HEK293T (cell line): ENCODE data around the gene GABRG3.

Experiments
- CTCF ChIA-PET: fragments of 350-600 bp; formaldehyde crosslinking; extraction: SDS; loops from one replicate; lab custom pipeline; 2021; ENCODE audit warnings: antibody characterized with exemption, inconsistent platforms; lab: Yijun Ruan, JAX
- POLR2A ChIA-PET: fragments of 350-600 bp; formaldehyde crosslinking; extraction: SDS; loops from one replicate; lab custom pipeline; 2020; ENCODE audit warnings: antibody characterized with exemption, inconsistent platforms; lab: Yijun Ruan, JAX
- DNase-seq: peaks from one replicate; pipeline ENCODE4 v3.0.0; 2012; ENCODE audit warnings: mixed read lengths; ENCODE audit errors: extremely low spot score
- ARNT ChIP-seq: fragments of 450-650 bp; IDR thresholded peaks from 2 replicates; pipeline ENCODE4 v1.6.1; 2017; ENCODE audit warnings: mild to moderate bottlenecking
- BHLHE40 ChIP-seq: fragments of 450-650 bp; IDR thresholded peaks from 2 replicates; pipeline ENCODE4 v1.6.1; 2016; ENCODE audit warnings: mild to moderate bottlenecking, moderate library complexity, borderline replicate concordance
- CTBP1 ChIP-seq: fragments of 450-650 bp; IDR thresholded peaks from 2 replicates; pipeline ENCODE4 v1.6.1; 2016; ENCODE audit warnings: borderline replicate concordance
- ELF4 ChIP-seq: fragments of 450-650 bp; IDR thresholded peaks from 2 replicates; pipeline ENCODE4 v1.6.1; 2017; ENCODE audit warnings: antibody characterized with exemption
- FOXA1 ChIP-seq: fragments of 450-650 bp; IDR thresholded peaks from 2 replicates; pipeline ENCODE4 v1.6.1; 2016; ENCODE audit warnings: mild to moderate bottlenecking
- FOXK2 ChIP-seq: fragments of 450-650 bp; IDR thresholded peaks from 2 replicates; pipeline ENCODE4 v1.6.1; 2016; ENCODE audit warnings: mild to moderate bottlenecking
- FOXM1 ChIP-seq: fragments of 450-650 bp; IDR thresholded peaks from 2 replicates; pipeline ENCODE4 v1.6.1; 2017; ENCODE audit warnings: mild to moderate bottlenecking, borderline replicate concordance
- HDGF ChIP-seq: fragments of 450-650 bp; IDR thresholded peaks from 2 replicates; pipeline ENCODE4 v1.6.1; 2017; ENCODE audit warnings: antibody characterized with exemption, borderline replicate concordance
- L3MBTL2 ChIP-seq: fragments of 450-650 bp; conservative IDR thresholded peaks from 2 replicates; pipeline ENCODE4 v1.6.1; 2016; ENCODE audit warnings: mild to moderate bottlenecking
- LEF1 ChIP-seq: fragments of 450-650 bp; IDR thresholded peaks from 2 replicates; pipeline ENCODE4 v1.6.1; 2017; ENCODE audit warnings: mild to moderate bottlenecking, borderline replicate concordance
- NFRKB ChIP-seq: fragments of 450-650 bp; IDR thresholded peaks from 2 replicates; pipeline ENCODE4 v1.6.1; 2016; ENCODE audit warnings: mild to moderate bottlenecking, moderate library complexity
- PKNOX1 ChIP-seq: fragments of 450-650 bp; IDR thresholded peaks from 2 replicates; pipeline ENCODE4 v1.6.1; 2016
- SP1 ChIP-seq: fragments of 450-650 bp; IDR thresholded peaks from 2 replicates; pipeline ENCODE4 v1.6.1; 2017
- SUZ12 ChIP-seq: fragments of 450-650 bp; IDR thresholded peaks from 2 replicates; pipeline ENCODE4 v1.6.1; 2016; ENCODE audit warnings: mild to moderate bottlenecking
- TARDBP ChIP-seq: fragments of 450-650 bp; IDR thresholded peaks from 2 replicates; pipeline ENCODE4 v1.6.1; 2016
- ZNF384 ChIP-seq: fragments of 450-650 bp; IDR thresholded peaks from 2 replicates; pipeline ENCODE4 v1.6.1; 2016

GABRG3 gene

GRCh38 chr15:27490867-27491595 is 520.0 kb downstream of the GABRG3 start:
- no peak for TF ChIP-seq TARDBP
- TF ChIP-seq ZNF384: no peak
- no peak for TF ChIP-seq ELF4
- no peak for TF ChIP-seq HDGF
- TF ChIP-seq LEF1: no peak
- POLR2A ChIA-PET: no interaction called here
- DNase-seq: no peak
- CTCF ChIA-PET: no interaction called here

GRCh38 chr15:27491666-27492621 is 521.0 kb downstream of the GABRG3 start:
- CTCF ChIA-PET: no interaction called here
- POLR2A ChIA-PET: no interaction called here
- no peak for DNase-seq
- TF ChIP-seq LEF1: no peak
- no peak for TF ChIP-seq SUZ12
- no peak for TF ChIP-seq FOXK2
- no peak for TF ChIP-seq HDGF
- no peak for TF ChIP-seq ELF4
- no peak for TF ChIP-seq BHLHE40
- TF ChIP-seq NFRKB: no peak
- no peak for TF ChIP-seq CTBP1
- no peak for TF ChIP-seq FOXA1

GRCh38 chr15:27495963-27496459 is 525.0 kb downstream of the GABRG3 start:
- TF ChIP-seq HDGF (no peak), FOXK2 (no peak), ARNT (no peak), FOXA1 (no peak), CTBP1 (no peak), FOXM1 (no peak), SUZ12 (no peak), PKNOX1 (no peak), TARDBP (no peak), ELF4 (no peak), BHLHE40 (no peak), ZNF384 (no peak), L3MBTL2 (no peak), NFRKB (no peak), SP1 (no peak), LEF1 (no peak)
- ChIA-PET POLR2A (no interaction called here), CTCF (no interaction called here)
- DNase-seq: no peak

GRCh38 chr15:27498700-27499099 is 527.7 kb downstream of the GABRG3 start:
- TF ChIP-seq HDGF (no peak), SUZ12 (no peak), FOXM1 (no peak), NFRKB (no peak), ELF4 (no peak), ARNT (no peak), FOXK2 (no peak), CTBP1 (no peak), ZNF384 (no peak), BHLHE40 (no peak), L3MBTL2 (no peak), PKNOX1 (no peak), SP1 (no peak), TARDBP (no peak), FOXA1 (no peak), LEF1 (no peak)
- ChIA-PET CTCF (no interaction called here), POLR2A (no interaction called here)
- no peak for DNase-seq

GRCh38 chr15:27499191-27499590 is 528.2 kb downstream of the GABRG3 start:
- TF ChIP-seq FOXM1 (no peak), FOXK2 (no peak)

GRCh38 chr15:27499719-27500118 is 528.7 kb downstream of the GABRG3 start:
- ChIA-PET CTCF (no interaction called here), POLR2A (no interaction called here)
- no peak for DNase-seq
- TF ChIP-seq CTBP1: no peak
- TF ChIP-seq FOXM1: no peak
- TF ChIP-seq ELF4: no peak
- no peak for TF ChIP-seq NFRKB
- no peak for TF ChIP-seq SP1
- no peak for TF ChIP-seq PKNOX1
- TF ChIP-seq HDGF: no peak
- TF ChIP-seq ZNF384: no peak
- no peak for TF ChIP-seq LEF1

More at GRCh38 chr15:27499191-27499590, 528.2 kb downstream of the GABRG3 start:
- ChIA-PET POLR2A (no interaction called here), CTCF (no interaction called here)
- no peak for DNase-seq
